AG10803 (cell line): ENCODE measurements around the gene PIP4K2A.

Source experiments
- DNase-seq: peaks from one replicate; pipeline ENCODE4 v3.0.0; 2010; ENCODE audit warnings: low read depth
- H3K4me3 ChIP-seq: 2 replicates; pipeline ENCODE4 v1.5.1; 2011; ENCODE audit warnings: mild to moderate bottlenecking, low read length, control low read depth
- CTCF ChIP-seq: conservative IDR thresholded peaks from 2 replicates; pipeline ENCODE4 v1.5.1; 2011; ENCODE audit warnings: mild to moderate bottlenecking, low read length, control low read depth, inconsistent platforms

The PIP4K2A gene

DNA sequence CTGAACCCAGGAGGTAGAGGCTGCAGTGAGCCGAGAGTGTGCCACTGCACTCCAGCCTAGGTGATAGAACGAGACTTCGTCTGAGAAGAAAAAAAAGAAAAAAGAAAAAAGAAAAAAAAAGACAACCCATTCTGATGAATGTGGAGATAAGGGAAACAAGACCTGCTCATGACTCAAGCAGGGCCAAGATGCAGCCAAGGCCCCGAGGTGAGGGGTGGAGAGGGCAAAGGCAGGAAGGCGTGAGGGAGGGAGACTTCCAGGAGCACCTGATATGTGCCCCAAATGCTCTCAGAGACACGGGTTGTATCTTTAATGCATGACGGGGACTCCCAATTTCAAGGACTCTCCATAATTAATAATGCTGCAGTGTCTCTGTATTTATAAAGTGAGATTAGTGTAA is 134.6 kb downstream of the PIP4K2A start:
- DNase-seq = no peak
- TF ChIP-seq CTCF = no peak
- no peak overlapping the region for H3K4me3 ChIP-seq

- peak; percentile 71 for TF ChIP-seq CTCF
- H3K4me3 ChIP-seq = no peak overlapping the region
- DNase-seq = peak; percentile 44
Measured at GRCh38 chr10:22573820-22574569, 140.4 kb downstream of the PIP4K2A start.

- H3K4me3 ChIP-seq = no peak overlapping the region
- no peak for TF ChIP-seq CTCF
- no peak for DNase-seq
Measured at GRCh38 chr10:22570733-22571430, 143.5 kb downstream of the PIP4K2A start.

DNA sequence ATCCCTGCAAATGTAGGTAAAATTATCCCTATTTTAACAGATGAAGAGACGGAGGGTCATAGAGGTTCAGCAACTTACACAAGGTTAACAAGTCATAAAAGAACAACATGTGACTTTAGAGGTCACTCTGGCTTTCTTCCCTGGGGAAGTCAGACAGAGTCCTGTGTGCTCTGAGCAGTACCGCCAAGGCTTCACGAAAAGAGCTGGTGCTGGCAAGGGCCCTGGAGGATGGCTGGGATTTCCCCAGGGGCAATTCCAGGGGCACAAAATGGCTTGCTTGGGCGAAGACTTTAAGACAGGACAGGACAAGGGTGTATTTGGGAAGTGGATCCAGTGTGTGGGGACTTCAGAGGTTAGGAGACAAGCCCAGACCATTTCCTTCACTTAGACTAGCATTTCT is 144.1 kb downstream of the PIP4K2A start:
- DNase-seq = no peak
- no peak overlapping the region for H3K4me3 ChIP-seq
- TF ChIP-seq CTCF = no peak

GRCh38 chr10:22568928-22569327 is 145.4 kb downstream of the PIP4K2A start:
- no peak for TF ChIP-seq CTCF
- no peak for DNase-seq
- H3K4me3 ChIP-seq = no peak overlapping the region

DNA sequence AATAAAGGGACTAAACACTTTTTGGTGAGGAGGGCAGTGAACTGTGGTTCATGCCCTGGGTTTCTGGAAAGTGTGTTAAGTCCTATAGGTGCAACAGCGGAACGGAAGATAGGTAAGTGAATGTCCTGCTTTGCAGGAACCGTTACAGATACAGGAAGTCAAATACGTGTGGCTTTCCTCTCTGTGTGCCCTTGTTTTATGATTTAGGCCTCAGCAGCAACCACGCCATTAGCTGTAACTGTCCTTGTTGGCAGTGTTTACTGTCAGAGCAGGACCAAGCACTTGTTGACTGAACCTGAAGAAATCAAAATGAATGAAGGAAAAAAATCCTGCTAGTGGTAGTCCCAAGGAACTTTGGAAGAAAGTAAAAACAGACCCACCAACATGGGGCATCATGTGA is 150.3 kb downstream of the PIP4K2A start:
- no peak for TF ChIP-seq CTCF
- no peak for DNase-seq
- H3K4me3 ChIP-seq = no peak overlapping the region

DNA sequence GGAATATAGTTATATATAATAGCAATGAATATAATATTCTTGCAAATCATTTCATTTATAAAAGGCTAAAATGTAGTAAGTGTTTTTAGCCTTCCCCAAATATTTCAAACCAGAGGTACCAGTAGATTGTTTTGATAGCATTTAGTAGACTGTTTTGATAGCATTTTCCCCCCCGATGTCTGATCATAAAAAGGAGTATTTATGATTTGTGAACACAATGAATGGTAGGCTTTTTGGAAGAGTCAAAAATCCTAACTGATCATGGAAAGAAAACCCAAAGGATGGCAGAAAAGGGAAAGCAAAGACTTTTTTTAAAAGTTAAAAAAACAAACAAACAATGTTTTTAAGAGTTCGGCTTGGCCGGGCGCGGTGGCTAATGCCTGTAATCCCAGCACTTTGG is 152.5 kb downstream of the PIP4K2A start:
- no peak for DNase-seq
- no peak overlapping the region for H3K4me3 ChIP-seq

More for the DNA sequence above, 152.5 kb downstream of the PIP4K2A start:
- no peak for TF ChIP-seq CTCF
